ENCODE measurements around the gene KIAA1958.

Gene KIAA1958

GRCh38 chr9:112599732-112600131 lies 113.1 kb downstream of the KIAA1958 start:
- H4K20me1 ChIP-seq (ENCODE audit: insufficient read depth, low read length): no peaks in the 10 kb centered on the region
- no peak overlapping the region for H3K9ac ChIP-seq (ENCODE audit: low read length)
- no peak overlapping the region for H3K4me2 ChIP-seq (ENCODE audit: low read length)
- no peak overlapping the region for H2AFZ ChIP-seq (ENCODE audit: low read length)
- H3K9me3 ChIP-seq (ENCODE audit: low read length): no peaks in the 10 kb centered on the region
- H3K79me2 ChIP-seq (ENCODE audit: insufficient read depth, low read length): no peaks in the 10 kb centered on the region
- H3K36me3 ChIP-seq (ENCODE audit: insufficient read depth, low read length): no peaks in the 10 kb centered on the region
- H3F3A ChIP-seq (ENCODE audit: insufficient read depth, low read length): no peaks in the 10 kb centered on the region
- H3K4me3 ChIP-seq (ENCODE audit: low read depth, low read length, poor library complexity, severe bottlenecking): no peak overlapping the region
- H3K27ac ChIP-seq (ENCODE audit: low read depth, low read length, poor library complexity, severe bottlenecking): no peak overlapping the region
- no peaks in the 10 kb centered on the region for H3K9me2 ChIP-seq (ENCODE audit: low read depth, low read length)
- no peak for TF ChIP-seq EZH2 (IDR thresholded peaks at IDR 0.05; ENCODE audit: borderline replicate concordance, low read length)
- TF ChIP-seq, protein P1, sequence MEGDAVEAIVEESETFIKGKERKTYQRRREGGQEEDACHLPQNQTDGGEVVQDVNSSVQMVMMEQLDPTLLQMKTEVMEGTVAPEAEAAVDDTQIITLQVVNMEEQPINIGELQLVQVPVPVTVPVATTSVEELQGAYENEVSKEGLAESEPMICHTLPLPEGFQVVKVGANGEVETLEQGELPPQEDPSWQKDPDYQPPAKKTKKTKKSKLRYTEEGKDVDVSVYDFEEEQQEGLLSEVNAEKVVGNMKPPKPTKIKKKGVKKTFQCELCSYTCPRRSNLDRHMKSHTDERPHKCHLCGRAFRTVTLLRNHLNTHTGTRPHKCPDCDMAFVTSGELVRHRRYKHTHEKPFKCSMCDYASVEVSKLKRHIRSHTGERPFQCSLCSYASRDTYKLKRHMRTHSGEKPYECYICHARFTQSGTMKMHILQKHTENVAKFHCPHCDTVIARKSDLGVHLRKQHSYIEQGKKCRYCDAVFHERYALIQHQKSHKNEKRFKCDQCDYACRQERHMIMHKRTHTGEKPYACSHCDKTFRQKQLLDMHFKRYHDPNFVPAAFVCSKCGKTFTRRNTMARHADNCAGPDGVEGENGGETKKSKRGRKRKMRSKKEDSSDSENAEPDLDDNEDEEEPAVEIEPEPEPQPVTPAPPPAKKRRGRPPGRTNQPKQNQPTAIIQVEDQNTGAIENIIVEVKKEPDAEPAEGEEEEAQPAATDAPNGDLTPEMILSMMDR (IDR thresholded peaks at IDR 0.05; ENCODE audit: low read length): no peak
- no peaks in the 10 kb centered on the region for H3K4me1 ChIP-seq (ENCODE audit: insufficient read depth, low read length, severe bottlenecking)
- no peaks in the 10 kb centered on the region for H3K27me3 ChIP-seq (ENCODE audit: insufficient read depth, low read length)

DNA sequence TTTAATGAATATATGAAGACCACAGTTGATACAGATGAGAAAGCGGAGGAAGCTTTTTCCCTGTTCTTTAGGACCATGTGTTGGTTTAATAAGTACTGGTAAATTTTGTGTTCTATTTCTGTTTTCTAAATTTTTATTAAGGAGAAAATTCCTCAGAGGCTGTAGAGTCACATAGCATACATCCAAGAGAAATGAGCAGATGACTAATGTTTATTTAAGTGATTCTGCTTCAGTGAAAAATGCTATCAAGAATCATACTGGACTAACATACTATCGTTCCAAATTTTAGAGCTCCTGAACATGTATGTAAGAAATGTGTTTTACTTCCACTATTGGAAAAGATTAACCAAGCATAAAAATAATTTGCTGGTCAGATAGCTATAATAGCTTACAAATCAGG lies 115.0 kb downstream of the KIAA1958 start:
- no peak overlapping the region for H3K4me2 ChIP-seq (ENCODE audit: low read length)
- H3K4me3 ChIP-seq (ENCODE audit: low read depth, low read length, poor library complexity, severe bottlenecking): no peak overlapping the region
- no peaks in the 10 kb centered on the region for H4K20me1 ChIP-seq (ENCODE audit: insufficient read depth, low read length)
- no peaks in the 10 kb centered on the region for H3K4me1 ChIP-seq (ENCODE audit: insufficient read depth, low read length, severe bottlenecking)
- no peaks in the 10 kb centered on the region for H3K36me3 ChIP-seq (ENCODE audit: insufficient read depth, low read length)
- no peaks in the 10 kb centered on the region for H3F3A ChIP-seq (ENCODE audit: insufficient read depth, low read length)
- H2AFZ ChIP-seq (ENCODE audit: low read length): no peak overlapping the region
- TF ChIP-seq EZH2 (IDR thresholded peaks at IDR 0.05; ENCODE audit: borderline replicate concordance, low read length): no peak
- TF ChIP-seq, protein P1 (IDR thresholded peaks at IDR 0.05; ENCODE audit: low read length): no peak
- no peak overlapping the region for H3K9ac ChIP-seq (ENCODE audit: low read length)
- no peaks in the 10 kb centered on the region for H3K27me3 ChIP-seq (ENCODE audit: insufficient read depth, low read length)
- H3K9me3 ChIP-seq (ENCODE audit: low read length): no peaks in the 10 kb centered on the region
- no peaks in the 10 kb centered on the region for H3K9me2 ChIP-seq (ENCODE audit: low read depth, low read length)
- H3K79me2 ChIP-seq (ENCODE audit: insufficient read depth, low read length): no peaks in the 10 kb centered on the region
- H3K27ac ChIP-seq (ENCODE audit: low read depth, low read length, poor library complexity, severe bottlenecking): no peak overlapping the region

DNA sequence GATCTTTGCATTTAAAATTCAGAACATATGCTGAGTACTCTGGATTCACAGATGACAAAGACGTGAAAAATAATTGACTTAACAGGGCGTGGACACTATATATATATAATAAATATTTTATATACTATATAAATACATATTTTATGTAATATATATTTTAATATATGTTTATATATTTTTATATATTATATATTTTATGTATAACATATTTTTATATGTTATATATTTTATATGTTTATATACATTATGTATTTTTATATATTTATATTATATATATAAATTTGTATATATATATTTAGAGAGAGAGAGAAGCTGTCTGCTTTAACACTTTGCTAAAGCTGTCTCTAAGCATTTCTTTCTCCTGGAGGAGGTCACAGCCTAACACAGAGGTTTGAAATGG lies 118.2 kb downstream of the KIAA1958 start:
- H3K9ac ChIP-seq (ENCODE audit: low read length): no peak overlapping the region
- no peaks in the 10 kb centered on the region for H3K9me2 ChIP-seq (ENCODE audit: low read depth, low read length)
- H3K36me3 ChIP-seq (ENCODE audit: insufficient read depth, low read length): no peaks in the 10 kb centered on the region
- no peaks in the 10 kb centered on the region for H4K20me1 ChIP-seq (ENCODE audit: insufficient read depth, low read length)
- H3K27me3 ChIP-seq (ENCODE audit: insufficient read depth, low read length): no peaks in the 10 kb centered on the region
- H3K4me1 ChIP-seq (ENCODE audit: insufficient read depth, low read length, severe bottlenecking): no peaks in the 10 kb centered on the region
- H3K79me2 ChIP-seq (ENCODE audit: insufficient read depth, low read length): no peaks in the 10 kb centered on the region
- H3K4me2 ChIP-seq (ENCODE audit: low read length): no peak overlapping the region
- no peaks in the 10 kb centered on the region for H3K9me3 ChIP-seq (ENCODE audit: low read length)
- H3F3A ChIP-seq (ENCODE audit: insufficient read depth, low read length): no peaks in the 10 kb centered on the region
- no peak overlapping the region for H3K27ac ChIP-seq (ENCODE audit: low read depth, low read length, poor library complexity, severe bottlenecking)
- TF ChIP-seq EZH2 (IDR thresholded peaks at IDR 0.05; ENCODE audit: borderline replicate concordance, low read length): no peak
- TF ChIP-seq, protein P1 (IDR thresholded peaks at IDR 0.05; ENCODE audit: low read length): no peak
- H2AFZ ChIP-seq (ENCODE audit: low read length): no peak overlapping the region
- no peak overlapping the region for H3K4me3 ChIP-seq (ENCODE audit: low read depth, low read length, poor library complexity, severe bottlenecking)
